OCI-LY7 (cell line): ENCODE measurements around the gene SBF2.

ENCODE experiments used
- EZH2phosphoT487 ChIP-seq: fragments of 200-600 bp; sonication (generic); IDR thresholded peaks from 2 replicates; pipeline ENCODE4 v1.6.1; 2018; ENCODE audit warnings: low read depth, borderline replicate concordance, mild to moderate bottlenecking, mixed run types, antibody characterized with exemption, low read length, moderate library complexity, mixed read lengths
- TF ChIP-seq, protein P1 (sequence below): fragments of 200-600 bp; sonication (generic); conservative IDR thresholded peaks from 2 replicates; pipeline ENCODE4 v1.5.1; 2014; ENCODE audit warnings: mild to moderate bottlenecking, antibody characterized with exemption, low read length, moderate library complexity, mixed read lengths

DNA sequence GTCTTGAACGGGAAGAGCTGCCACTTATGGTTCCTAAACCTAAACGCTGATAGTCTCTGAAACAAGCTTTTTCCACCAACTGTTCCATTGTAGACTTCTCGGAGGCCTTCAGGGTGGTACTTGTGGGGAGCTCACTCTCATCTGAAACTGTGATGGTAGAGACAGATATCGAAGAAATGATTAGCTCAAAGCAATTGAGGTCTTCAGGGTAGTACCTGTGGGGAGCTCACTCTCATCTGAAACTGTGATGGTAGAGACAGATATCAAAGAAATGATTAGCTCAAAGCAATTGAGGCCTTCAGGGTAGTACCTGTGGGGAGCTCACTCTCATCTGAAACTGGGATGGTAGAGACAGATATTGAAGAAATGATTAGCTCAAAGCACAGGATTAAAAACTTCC, 454.5 kb downstream of the SBF2 start:
- TF ChIP-seq, protein P1, sequence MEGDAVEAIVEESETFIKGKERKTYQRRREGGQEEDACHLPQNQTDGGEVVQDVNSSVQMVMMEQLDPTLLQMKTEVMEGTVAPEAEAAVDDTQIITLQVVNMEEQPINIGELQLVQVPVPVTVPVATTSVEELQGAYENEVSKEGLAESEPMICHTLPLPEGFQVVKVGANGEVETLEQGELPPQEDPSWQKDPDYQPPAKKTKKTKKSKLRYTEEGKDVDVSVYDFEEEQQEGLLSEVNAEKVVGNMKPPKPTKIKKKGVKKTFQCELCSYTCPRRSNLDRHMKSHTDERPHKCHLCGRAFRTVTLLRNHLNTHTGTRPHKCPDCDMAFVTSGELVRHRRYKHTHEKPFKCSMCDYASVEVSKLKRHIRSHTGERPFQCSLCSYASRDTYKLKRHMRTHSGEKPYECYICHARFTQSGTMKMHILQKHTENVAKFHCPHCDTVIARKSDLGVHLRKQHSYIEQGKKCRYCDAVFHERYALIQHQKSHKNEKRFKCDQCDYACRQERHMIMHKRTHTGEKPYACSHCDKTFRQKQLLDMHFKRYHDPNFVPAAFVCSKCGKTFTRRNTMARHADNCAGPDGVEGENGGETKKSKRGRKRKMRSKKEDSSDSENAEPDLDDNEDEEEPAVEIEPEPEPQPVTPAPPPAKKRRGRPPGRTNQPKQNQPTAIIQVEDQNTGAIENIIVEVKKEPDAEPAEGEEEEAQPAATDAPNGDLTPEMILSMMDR: no peak
- no peak for TF ChIP-seq EZH2phosphoT487
